Cardiac fibroblast (primary cell): ENCODE measurements around the gene MAN1A2.
"Not testable (repeated sequence)": the region's sequence is repeated elsewhere in the genome, so short reads cannot be mapped to it uniquely, and the experiment has no call there.

ENCODE experiments used
- DNase-seq, 2 donors: peaks; one replicate each; pipeline versions ENCODE4 v3.0.0 to v3.0.0-alpha.2; 2010; ENCODE audit warnings: low read depth in 2 of 2
- H3K4me3 ChIP-seq, 2 donors: replicated peaks in 1 of 2; 1 replicate in 1 of 2; 2 replicates in 1 of 2; pipeline ENCODE4 v1.5.1; 2011; ENCODE audit warnings: low read depth in 2 of 2, low read length in 2 of 2, mild to moderate bottlenecking in 2 of 2, moderate library complexity in 1 of 2
- TF ChIP-seq, protein P1 (sequence below): IDR thresholded peaks from one replicate; pipeline ENCODE4 v1.5.1; 2011; ENCODE audit warnings: low read depth, mild to moderate bottlenecking, low read length, inconsistent platforms

MAN1A2 gene

DNA sequence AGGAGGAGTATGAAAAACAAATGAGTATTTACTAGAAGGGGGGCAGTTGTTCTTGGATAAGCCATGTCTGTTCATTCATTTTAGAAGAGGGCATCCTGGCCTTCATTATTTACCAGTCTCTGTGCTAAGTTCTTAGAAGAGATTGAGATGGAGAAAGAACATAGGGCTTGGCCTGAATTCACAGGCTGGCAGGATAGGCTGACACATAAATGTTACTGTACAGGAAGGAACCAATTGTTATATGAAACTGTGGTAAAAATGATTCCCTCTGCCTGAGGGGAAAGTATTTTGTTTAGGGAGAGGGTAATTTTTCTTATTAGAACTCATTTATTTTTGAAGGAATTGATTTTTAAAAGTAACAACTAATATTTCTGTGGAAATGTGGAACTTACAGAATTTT is 99.5 kb downstream of the MAN1A2 start:
- TF ChIP-seq, protein P1, sequence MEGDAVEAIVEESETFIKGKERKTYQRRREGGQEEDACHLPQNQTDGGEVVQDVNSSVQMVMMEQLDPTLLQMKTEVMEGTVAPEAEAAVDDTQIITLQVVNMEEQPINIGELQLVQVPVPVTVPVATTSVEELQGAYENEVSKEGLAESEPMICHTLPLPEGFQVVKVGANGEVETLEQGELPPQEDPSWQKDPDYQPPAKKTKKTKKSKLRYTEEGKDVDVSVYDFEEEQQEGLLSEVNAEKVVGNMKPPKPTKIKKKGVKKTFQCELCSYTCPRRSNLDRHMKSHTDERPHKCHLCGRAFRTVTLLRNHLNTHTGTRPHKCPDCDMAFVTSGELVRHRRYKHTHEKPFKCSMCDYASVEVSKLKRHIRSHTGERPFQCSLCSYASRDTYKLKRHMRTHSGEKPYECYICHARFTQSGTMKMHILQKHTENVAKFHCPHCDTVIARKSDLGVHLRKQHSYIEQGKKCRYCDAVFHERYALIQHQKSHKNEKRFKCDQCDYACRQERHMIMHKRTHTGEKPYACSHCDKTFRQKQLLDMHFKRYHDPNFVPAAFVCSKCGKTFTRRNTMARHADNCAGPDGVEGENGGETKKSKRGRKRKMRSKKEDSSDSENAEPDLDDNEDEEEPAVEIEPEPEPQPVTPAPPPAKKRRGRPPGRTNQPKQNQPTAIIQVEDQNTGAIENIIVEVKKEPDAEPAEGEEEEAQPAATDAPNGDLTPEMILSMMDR: no peak
- no peak overlapping the region for H3K4me3 ChIP-seq
- DNase-seq: peak; percentile 41 to 52

DNA sequence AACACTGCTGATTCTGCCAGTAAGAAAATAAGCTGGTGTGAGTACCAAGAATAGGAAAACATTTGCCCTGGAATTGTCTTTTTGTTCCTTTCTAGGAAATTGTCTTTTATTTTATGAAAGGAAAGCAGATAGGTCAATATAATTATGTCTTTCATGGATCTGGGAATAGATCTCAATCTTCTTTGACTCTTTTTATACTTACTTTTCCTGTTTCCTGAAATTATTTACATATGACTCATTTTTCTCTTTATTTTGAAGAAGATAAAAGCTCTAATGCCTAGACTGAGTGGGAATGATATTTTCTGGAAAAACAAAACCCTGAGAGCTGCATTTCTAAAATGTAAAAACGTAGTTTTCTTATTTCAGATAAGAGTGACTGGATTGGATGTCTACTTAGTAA is 100.1 kb downstream of the MAN1A2 start:
- TF ChIP-seq, protein P1: no peak
- DNase-seq: no peak
- no peak overlapping the region for H3K4me3 ChIP-seq

DNA sequence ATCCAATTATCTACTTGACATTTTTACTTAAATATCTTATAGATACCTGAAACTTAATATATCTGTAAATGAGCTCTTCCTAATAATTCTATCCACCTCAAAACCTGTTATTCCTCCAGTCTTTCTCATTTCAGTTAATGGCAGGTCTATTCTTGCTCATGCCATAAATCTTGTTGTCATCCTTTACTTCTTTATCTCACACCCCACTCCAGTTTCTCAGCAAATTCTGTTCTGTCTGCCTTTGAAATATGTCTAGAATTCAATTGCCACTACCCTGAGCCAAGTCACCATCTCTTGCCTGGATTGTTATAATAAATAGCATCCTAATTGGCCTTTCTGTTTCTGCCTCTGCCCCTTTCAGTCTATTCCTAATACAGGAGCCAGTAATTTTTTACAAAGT is 105.8 kb downstream of the MAN1A2 start:
- no peak for DNase-seq
- H3K4me3 ChIP-seq: no peak overlapping the region
- TF ChIP-seq, protein P1: no peak

DNA sequence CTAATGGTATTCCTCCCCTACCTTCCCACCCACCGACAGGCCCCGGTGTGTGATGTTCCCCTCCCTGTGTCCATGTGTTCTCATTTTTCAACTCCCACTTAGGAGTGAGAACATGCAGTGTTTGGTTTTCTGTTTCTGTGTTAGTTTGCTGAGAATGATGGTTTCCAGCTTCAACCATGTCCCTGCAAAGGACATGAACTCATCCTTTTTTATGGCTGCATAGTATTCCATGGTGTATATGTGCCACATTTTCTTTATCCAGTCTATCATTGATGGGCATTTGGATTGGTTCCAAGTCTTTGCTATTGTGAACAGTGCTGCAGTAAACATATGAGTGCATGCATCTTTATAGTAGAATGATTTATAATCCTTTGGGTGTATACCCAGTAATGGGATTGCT is 108.2 kb downstream of the MAN1A2 start:
- H3K4me3 ChIP-seq, DNase-seq: not testable (repeated sequence)

DNA sequence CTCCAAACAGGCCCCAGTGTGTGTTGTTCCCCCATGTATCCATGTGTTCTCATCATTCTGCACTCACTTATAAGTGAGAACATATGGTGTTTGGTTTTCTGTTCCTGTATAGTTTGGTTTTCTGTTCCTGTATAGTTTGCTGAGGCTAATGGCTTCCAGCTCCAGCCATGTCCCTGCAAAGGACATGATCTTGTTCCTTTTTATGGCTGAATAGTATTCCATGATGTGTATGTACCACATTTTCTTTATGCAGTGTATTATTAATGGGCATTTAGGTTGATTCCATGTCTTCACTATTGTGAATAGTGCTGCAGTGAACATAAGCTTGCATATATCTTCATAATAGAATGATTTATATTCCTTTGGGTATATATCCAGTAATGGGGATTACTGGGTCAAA is 111.8 kb downstream of the MAN1A2 start:
- no peak overlapping the region for H3K4me3 ChIP-seq
- DNase-seq: no peak
- TF ChIP-seq, protein P1: no peak

DNA sequence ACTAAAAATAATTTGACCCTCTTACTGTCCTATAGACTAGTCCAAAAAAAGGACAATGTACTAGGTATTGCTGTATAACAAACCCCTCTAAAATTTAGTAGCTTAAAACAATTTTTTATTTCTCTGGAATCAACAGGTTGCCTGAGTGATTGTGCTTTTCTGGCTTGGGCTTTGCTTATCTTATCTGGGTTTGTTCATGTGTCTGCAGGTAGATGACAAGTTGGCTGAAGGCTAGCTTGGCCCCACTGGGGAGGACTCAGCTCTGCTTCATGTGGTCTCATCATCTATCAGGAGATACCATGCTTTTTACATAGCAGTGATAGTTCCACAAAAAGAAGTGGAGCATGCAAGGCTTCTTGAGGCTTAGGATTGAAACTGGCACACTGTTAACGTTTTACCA is 114.2 kb downstream of the MAN1A2 start:
- H3K4me3 ChIP-seq: no peak overlapping the region
- DNase-seq: no peak
- TF ChIP-seq, protein P1: no peak

DNA sequence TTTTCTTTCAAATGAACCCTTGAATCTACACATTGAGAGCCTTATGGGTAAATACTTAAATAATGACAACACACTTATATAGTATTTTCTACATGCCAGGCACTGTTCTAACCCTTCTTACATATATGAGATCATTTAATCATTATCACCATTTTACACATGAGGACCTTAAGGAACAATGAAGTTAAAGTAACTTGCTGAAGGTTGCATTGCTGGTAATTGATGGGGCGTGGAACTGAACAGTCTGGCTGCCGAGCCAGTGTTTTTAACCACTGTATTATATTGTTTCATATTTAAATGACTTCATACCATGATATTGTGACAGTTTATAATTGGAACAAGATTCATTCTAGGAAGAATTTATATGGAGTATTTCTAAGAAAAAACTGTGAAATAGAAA is 126.7 kb downstream of the MAN1A2 start:
- TF ChIP-seq, protein P1: no peak

More for the DNA sequence above, 126.7 kb downstream of the MAN1A2 start:
- no peak for DNase-seq
- H3K4me3 ChIP-seq: no peak overlapping the region
